Measurements from ENCODE around the gene COA8.

DNA sequence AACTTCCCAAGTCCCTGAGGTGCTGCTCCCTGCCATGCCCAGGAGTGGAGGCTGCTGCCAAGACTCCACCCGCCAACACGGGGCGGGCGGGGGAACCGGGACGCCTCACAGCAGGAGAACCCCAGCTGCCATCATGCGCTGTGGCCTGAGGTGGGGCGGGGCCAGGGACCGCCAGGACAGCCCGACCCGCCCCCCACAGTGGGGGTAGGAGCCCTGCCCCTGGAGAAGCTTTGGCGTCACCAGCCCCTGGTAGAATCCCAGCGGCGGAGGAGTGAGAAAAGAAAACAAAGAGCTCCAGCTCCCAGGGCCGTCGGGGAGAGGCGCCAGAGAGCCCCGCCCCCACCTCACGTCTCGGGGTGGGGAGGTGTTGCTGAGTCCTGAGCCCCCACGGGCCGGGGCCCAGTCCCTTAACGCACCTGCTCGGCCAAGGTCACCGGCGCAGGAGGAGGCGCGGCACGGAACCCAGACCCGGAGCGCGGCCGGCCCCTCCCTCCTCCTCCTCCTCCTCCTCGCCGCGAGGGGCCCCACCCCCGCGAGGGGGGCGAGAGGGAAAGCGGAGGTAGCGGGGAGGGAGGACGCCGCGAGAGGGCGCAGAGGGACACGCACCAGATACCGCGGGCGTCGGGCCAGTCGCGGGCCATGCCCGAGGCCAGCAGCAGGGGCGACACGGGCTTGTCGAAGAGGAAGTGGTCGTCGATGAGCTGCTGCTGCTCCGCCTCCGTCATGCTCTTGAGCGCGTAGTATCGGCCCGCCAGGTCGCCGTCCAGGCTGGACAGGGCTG, 41.9 kb upstream of the COA8 start:
- TF ChIP-seq, protein P1, sequence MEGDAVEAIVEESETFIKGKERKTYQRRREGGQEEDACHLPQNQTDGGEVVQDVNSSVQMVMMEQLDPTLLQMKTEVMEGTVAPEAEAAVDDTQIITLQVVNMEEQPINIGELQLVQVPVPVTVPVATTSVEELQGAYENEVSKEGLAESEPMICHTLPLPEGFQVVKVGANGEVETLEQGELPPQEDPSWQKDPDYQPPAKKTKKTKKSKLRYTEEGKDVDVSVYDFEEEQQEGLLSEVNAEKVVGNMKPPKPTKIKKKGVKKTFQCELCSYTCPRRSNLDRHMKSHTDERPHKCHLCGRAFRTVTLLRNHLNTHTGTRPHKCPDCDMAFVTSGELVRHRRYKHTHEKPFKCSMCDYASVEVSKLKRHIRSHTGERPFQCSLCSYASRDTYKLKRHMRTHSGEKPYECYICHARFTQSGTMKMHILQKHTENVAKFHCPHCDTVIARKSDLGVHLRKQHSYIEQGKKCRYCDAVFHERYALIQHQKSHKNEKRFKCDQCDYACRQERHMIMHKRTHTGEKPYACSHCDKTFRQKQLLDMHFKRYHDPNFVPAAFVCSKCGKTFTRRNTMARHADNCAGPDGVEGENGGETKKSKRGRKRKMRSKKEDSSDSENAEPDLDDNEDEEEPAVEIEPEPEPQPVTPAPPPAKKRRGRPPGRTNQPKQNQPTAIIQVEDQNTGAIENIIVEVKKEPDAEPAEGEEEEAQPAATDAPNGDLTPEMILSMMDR (IDR thresholded peaks at IDR 0.05) = peak; percentile 18 to 69 (median 44)
- peak; percentile 9 to 86 for TF ChIP-seq POLR2AphosphoS5 (IDR thresholded peaks at IDR 0.05; ENCODE audit: insufficient read depth in 1 of 2, low read depth in 1 of 2)
- no peak for TF ChIP-seq POLR2A (IDR thresholded peaks at IDR 0.05)

Measured in vagina (tissue), 2 donors.